Parathyroid adenoma (tissue), 2 donors: Measurements from ENCODE around the gene DCDC1.

Experiments used
- H2AFZ ChIP-seq: fragments of 300-600 bp; sonication (generic); one replicate; pipeline ENCODE4 v1.7.0; 2017; ENCODE audit warnings: antibody characterized with exemption, mild to moderate bottlenecking
- H3K27ac ChIP-seq: fragments of 300-600 bp; sonication (generic); one replicate; pipeline ENCODE4 v1.7.0; 2017
- H3K27me3 ChIP-seq: fragments of 300-600 bp; sonication (generic); one replicate; pipeline ENCODE4 v1.7.0; 2017; ENCODE audit warnings: low read length; ENCODE audit not compliant: control insufficient read depth, insufficient read depth
- H3K36me3 ChIP-seq: fragments of 300-600 bp; sonication (generic); one replicate; pipeline ENCODE4 v1.7.0; 2017; ENCODE audit warnings: low read length; ENCODE audit not compliant: control insufficient read depth, insufficient read depth
- H3K4me1 ChIP-seq: fragments of 300-600 bp; sonication (generic); one replicate; pipeline ENCODE4 v1.7.0; 2017; ENCODE audit warnings: control low read depth
- H3K4me2 ChIP-seq: fragments of 300-600 bp; sonication (generic); one replicate; pipeline ENCODE4 v1.7.0; 2017; ENCODE audit warnings: low read length
- H3K4me3 ChIP-seq: fragments of 300-600 bp; sonication (generic); one replicate; pipeline ENCODE4 v1.7.0; 2017; ENCODE audit warnings: low read depth, low read length
- H3K79me2 ChIP-seq: fragments of 300-600 bp; sonication (generic); one replicate; pipeline ENCODE4 v1.7.0; 2017; ENCODE audit warnings: control low read depth
- H3K9ac ChIP-seq: fragments of 300-600 bp; sonication (generic); one replicate; pipeline ENCODE4 v1.7.0; 2017; ENCODE audit warnings: mild to moderate bottlenecking
- H3K9me3 ChIP-seq: fragments of 300-600 bp; sonication (generic); one replicate; pipeline ENCODE4 v1.7.0; 2017; ENCODE audit warnings: low read length; ENCODE audit not compliant: control insufficient read depth
- CTCF ChIP-seq: fragments of 300-600 bp; sonication (generic); IDR thresholded peaks from one replicate; pipeline ENCODE4 v1.7.0; 2017; ENCODE audit warnings: antibody characterized with exemption, mild to moderate bottlenecking
- donor health status: primary hyperparathyroidism.

DCDC1 gene

GRCh38 chr11:30992513-30992849 lies 377.1 kb downstream of the DCDC1 start:
- Histone ChIP-seq H3K9me3 (no peaks in the 10 kb centered on the region), H3K36me3 (no peaks in the 10 kb centered on the region), H3K27me3 (no peaks in the 10 kb centered on the region), H3K27ac (no peak overlapping the region), H3K4me2 (no peak overlapping the region), H3K79me2 (no peaks in the 10 kb centered on the region), H3K4me3 (no peak overlapping the region), H3K9ac (no peak overlapping the region), H3K4me1 (no peaks in the 10 kb centered on the region), H2AFZ (no peak overlapping the region)
- TF ChIP-seq CTCF: no peak

GRCh38 chr11:30991802-30992512 lies 377.6 kb downstream of the DCDC1 start:
- H3K4me1 ChIP-seq: no peaks in the 10 kb centered on the region
- H3K79me2 ChIP-seq: no peaks in the 10 kb centered on the region
- no peak overlapping the region for H3K4me2 ChIP-seq
- no peaks in the 10 kb centered on the region for H3K9me3 ChIP-seq
- no peak overlapping the region for H2AFZ ChIP-seq
- no peak overlapping the region for H3K27ac ChIP-seq
- no peaks in the 10 kb centered on the region for H3K36me3 ChIP-seq
- H3K27me3 ChIP-seq: no peaks in the 10 kb centered on the region
- no peak for TF ChIP-seq CTCF
- H3K4me3 ChIP-seq: no peak overlapping the region
- H3K9ac ChIP-seq: no peak overlapping the region

- no peaks in the 10 kb centered on the region for H3K27me3 ChIP-seq
- H2AFZ ChIP-seq: no peak overlapping the region
- H3K9ac ChIP-seq: no peak overlapping the region
Measured at GRCh38 chr11:30991376-30991775, 378.2 kb downstream of the DCDC1 start.

GRCh38 chr11:30990625-30991296 lies 378.8 kb downstream of the DCDC1 start:
- no peak for TF ChIP-seq CTCF
- no peak overlapping the region for H3K4me2 ChIP-seq
- no peak overlapping the region for H2AFZ ChIP-seq
- H3K9ac ChIP-seq: no peak overlapping the region
- no peaks in the 10 kb centered on the region for H3K4me1 ChIP-seq
- no peaks in the 10 kb centered on the region for H3K27me3 ChIP-seq
- H3K36me3 ChIP-seq: no peaks in the 10 kb centered on the region
- no peaks in the 10 kb centered on the region for H3K79me2 ChIP-seq
- no peak overlapping the region for H3K27ac ChIP-seq
- no peaks in the 10 kb centered on the region for H3K9me3 ChIP-seq
- no peak overlapping the region for H3K4me3 ChIP-seq

More at GRCh38 chr11:30991376-30991775, 378.2 kb downstream of the DCDC1 start:
- Histone ChIP-seq H3K4me2 (no peak overlapping the region), H3K36me3 (no peaks in the 10 kb centered on the region), H3K4me3 (no peak overlapping the region), H3K9me3 (no peaks in the 10 kb centered on the region), H3K4me1 (no peaks in the 10 kb centered on the region), H3K79me2 (no peaks in the 10 kb centered on the region), H3K27ac (no peak overlapping the region)
- TF ChIP-seq CTCF: no peak

DNA sequence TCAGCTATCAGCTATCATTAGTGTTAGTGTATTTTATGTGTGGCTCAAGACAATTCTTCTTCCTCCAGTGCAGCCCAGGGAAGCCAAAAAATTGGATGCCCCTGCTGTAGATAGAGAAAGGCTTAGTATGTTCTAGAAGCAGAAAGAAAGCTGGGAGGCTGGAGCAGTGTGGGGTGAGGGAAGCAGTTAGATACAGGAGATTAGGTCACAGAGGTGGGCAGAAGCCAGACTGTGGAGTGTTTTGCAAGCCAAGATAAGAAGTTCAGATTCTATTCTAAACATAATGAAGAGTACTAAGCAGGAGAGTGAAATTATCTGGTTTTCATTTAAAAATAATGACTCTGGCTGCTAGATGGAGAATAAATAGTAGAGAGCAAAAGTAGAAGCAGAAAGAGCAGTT lies 381.7 kb downstream of the DCDC1 start:
- Histone ChIP-seq H3K9ac (no peak overlapping the region), H2AFZ (no peak overlapping the region), H3K4me2 (no peak overlapping the region), H3K27me3 (no peaks in the 10 kb centered on the region), H3K36me3 (no peaks in the 10 kb centered on the region), H3K4me3 (no peak overlapping the region), H3K79me2 (no peaks in the 10 kb centered on the region), H3K9me3 (no peaks in the 10 kb centered on the region), H3K27ac (no peak overlapping the region), H3K4me1 (peaks cover 3% of the 10 kb centered on the region)
- TF ChIP-seq CTCF: no peak
